Coronary artery (tissue), 2 donors: ENCODE data around the gene LPAR3.

Experiments used
- DNase-seq: peaks from one replicate; pipeline ENCODE4 v3.0.0-alpha.2; 2017; ENCODE audit warnings: low spot score
- H3K27ac ChIP-seq, 2 donors: fragments of 200-600 bp; sonication (generic); one replicate each; pipeline ENCODE4 v1.5.1; 2016 to 2019
- H3K4me3 ChIP-seq: fragments of 200-600 bp; sonication (generic); 2 replicates; pipeline ENCODE4 v1.5.1; 2016; ENCODE audit warnings: mild to moderate bottlenecking, moderate library complexity
- CTCF ChIP-seq: fragments of 200-600 bp; sonication (generic); IDR thresholded peaks from one replicate; pipeline ENCODE4 v1.5.1; 2019; ENCODE audit warnings: antibody characterized with exemption

The LPAR3 gene

DNA sequence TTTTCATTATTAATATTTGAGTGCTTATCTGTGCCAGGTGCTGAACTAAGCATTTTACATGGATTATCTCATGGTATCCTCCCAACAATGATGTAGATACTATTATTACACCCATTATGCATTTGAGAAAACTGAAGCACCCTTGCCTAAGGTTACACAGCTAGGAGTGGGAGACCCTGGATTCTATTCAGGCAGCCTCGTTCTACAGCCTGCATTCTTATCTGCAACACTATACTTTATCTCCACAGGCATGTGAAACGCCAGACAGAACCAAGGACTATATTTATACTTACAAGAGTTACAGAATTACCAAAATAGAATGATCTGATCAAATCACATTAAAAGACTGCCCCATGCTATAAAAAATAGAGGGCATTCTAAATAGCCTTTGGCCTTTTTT is 22.4 kb downstream of the LPAR3 start:
- no peak for TF ChIP-seq CTCF
- Histone ChIP-seq H3K4me3 (no peak overlapping the region), H3K27ac (no peak overlapping the region)
- no peak for DNase-seq

GRCh38 chr1:84869720-84870119 is 23.3 kb downstream of the LPAR3 start:
- no peak for DNase-seq
- Histone ChIP-seq H3K27ac (no peak overlapping the region), H3K4me3 (no peak overlapping the region)
- no peak for TF ChIP-seq CTCF

DNA sequence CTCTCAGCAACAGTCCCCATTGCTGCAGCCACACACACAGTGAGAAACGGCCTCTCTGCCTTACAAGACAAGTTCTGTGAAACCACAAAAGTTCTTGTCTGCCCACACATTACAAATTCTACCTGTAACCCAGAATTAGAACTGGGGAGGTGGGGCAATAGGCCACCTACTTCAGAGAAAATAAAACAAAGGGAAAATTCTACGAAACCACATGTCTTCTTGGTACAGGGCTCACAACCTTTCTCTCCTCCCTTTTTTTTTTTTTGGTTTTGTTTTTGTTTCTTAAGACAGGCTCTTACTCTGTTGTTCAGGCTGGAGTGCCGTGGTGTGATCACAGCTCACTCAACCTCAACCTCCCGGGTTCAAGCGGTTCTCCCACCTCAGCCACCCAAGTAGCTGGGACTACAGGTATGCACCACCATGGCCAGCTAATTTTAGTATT is 30.2 kb downstream of the LPAR3 start:
- Histone ChIP-seq H3K27ac (no peak overlapping the region), H3K4me3 (no peak overlapping the region)
- no peak for DNase-seq
- TF ChIP-seq CTCF: no peak

DNA sequence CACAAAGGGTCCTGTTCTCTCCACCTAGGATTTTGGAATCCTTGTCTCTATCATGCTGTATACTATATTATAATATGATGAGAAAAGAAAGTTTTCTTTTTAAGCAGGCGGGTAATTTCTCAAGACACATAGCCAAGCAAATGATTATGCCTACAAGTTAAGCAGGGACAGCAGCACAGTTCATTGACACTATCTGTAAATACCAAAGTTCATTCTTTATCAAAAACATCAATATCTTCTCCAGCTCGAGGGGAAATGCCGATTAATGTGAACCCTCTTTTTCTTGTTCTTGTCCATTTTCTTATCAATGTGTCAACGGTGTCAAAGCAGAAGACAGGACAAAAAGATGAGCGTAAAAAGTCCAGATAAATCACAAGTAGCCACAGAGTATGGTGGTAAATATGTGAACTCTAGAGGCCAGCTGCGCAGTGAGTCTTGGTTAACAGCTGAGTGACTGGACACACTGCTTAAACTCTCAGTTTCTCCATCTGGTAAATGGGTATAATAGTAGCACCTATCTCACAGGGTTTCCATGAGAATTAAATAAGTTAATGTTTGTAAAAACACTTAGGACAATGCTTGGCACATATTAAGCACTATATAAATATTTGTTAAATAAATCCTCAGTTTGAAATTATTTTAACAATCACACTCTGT is 30.9 kb downstream of the LPAR3 start:
- TF ChIP-seq CTCF: no peak

GRCh38 chr1:84861516-84861915 is 31.5 kb downstream of the LPAR3 start:
- Histone ChIP-seq H3K27ac (no peak overlapping the region), H3K4me3 (no peak overlapping the region)
- TF ChIP-seq CTCF: no peak
- DNase-seq: no peak

More for the DNA sequence above, 30.9 kb downstream of the LPAR3 start:
- no peak overlapping the region for H3K27ac ChIP-seq
- no peak overlapping the region for H3K4me3 ChIP-seq
- DNase-seq: no peak

- Histone ChIP-seq H3K27ac (no peak overlapping the region), H3K4me3 (no peak overlapping the region)
- TF ChIP-seq CTCF: no peak
- DNase-seq: no peak
Measured at GRCh38 chr1:84859866-84860265, 33.1 kb downstream of the LPAR3 start.

DNA sequence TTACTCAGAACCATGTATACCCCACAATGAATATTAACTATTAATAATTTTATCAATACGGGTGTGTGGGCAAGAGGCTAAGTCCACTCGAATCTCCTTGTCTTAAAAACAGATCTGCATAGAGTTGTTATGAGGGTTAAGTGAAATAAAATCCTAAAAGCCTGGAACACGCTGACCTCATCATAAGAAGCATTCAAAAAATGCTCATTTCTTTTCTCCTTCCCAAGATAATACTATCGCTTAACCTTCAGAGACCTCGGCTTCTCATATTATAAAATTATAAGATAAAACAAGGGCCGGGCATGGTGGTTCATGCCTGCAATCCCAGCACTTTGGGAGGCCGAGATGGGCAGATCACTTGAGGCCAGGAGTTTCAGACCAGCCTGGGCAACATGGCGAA is 35.1 kb downstream of the LPAR3 start:
- no peak for TF ChIP-seq CTCF
- no peak for DNase-seq
- H3K4me3 ChIP-seq: no peak overlapping the region
- no peak overlapping the region for H3K27ac ChIP-seq
